CD4-positive, alpha-beta T cell treated with Interleukin-17A for 1 hour (primary cell): ENCODE measurements around the gene SORCS2.

ENCODE experiments used
- DNase-seq: peaks from one replicate; pipeline ENCODE4 v3.0.0-alpha.2; 2020

Gene SORCS2

GRCh38 chr4:7342223-7343080 is 150.1 kb downstream of the SORCS2 start:
- no peak for DNase-seq

GRCh38 chr4:7343081-7343655 is 150.8 kb downstream of the SORCS2 start:
- DNase-seq = no peak

GRCh38 chr4:7343950-7344349 is 151.6 kb downstream of the SORCS2 start:
- no peak for DNase-seq

DNA sequence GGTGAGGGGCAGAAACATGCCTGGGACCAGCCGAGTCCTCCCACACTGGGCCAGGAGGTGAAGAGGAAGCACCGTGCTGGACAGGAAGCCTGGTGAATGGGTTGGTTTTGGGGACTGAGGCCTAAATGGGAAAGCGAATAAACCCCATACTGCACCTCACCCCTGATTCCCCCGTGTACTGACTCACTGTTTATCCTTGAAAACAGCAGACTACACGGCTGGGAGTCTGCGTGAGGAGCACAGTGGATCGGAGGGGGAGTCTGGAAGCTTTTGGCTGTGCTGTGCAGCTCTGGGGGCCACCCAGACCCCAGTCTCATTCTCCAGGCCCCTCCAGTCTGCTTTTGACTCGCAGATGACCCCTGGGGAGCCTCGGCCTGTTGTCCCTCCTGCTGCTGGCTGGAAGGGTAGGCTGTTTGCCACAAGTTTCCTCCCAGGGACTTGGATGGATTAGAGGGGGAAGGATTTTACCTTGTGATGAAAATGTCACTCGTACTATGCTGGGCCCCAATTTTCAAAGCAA is 152.4 kb downstream of the SORCS2 start:
- no peak for DNase-seq

GRCh38 chr4:7347981-7348380 is 155.6 kb downstream of the SORCS2 start:
- DNase-seq = no peak

DNA sequence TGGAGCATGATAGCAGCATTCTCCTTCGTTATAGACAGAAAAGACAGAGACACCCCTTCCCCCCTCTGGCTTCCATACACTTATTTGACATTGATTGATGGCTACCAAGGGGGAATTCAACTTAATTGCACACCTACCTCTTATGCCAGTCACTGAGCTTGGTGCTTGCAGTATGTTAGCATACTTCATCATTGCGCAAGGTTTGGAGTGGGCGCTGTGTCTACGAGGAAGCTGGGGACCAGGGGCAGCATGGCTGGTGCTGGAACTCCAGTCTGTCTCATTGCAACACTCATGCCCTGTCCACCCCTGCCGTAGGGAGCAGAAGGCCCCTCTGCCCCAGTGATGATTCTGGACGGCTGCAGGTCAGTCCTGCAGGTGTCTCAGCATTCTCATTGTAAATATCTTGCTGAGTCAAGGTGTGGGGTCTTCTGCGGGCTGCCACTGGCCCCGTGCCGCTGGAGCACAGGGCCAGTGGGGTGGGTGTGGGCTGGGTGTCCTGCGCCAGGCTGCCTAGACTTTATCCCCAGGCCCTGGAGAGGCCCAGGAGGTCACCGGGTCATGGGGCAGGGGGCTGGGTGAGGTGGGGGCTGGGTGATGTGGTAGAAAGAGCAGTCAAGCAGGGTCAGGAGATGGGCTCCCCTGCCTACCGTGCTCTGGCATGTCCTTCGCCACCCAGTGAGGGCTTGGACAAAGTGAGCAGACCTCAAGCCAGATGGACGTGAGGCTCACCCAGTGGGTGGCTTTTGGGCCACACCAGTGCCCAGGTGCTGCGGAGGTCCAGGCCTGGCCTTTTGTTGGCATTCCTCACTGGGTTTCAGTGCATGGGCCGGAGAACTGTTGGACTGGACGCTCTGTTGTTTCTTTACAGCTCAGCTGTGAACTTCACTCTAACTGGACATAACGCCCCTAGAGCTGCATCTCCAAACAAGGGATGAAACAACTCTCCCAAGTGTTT is 156.9 kb downstream of the SORCS2 start:
- no peak for DNase-seq

- no peak for DNase-seq
Observed at GRCh38 chr4:7350396-7350795, 158.1 kb downstream of the SORCS2 start.

DNA sequence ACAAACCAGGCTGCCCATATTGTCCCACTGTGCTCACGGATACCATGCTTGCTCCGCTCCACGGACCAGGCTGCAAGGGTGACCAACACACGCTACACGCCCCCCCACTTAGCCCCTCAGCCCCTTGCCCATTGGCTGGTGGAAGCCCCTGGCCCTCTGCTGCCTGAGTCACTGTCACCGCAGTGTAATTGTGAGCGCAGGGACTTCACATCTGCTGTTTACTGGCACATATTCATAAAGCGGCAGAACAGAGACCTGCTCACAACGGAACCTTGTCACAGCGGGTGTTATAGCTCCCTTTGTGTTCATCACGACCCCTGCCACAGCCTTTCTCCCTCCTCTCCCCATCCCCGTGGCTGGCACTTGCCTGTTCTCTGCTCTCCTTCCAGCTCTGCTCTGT is 158.7 kb downstream of the SORCS2 start:
- DNase-seq = no peak

DNA sequence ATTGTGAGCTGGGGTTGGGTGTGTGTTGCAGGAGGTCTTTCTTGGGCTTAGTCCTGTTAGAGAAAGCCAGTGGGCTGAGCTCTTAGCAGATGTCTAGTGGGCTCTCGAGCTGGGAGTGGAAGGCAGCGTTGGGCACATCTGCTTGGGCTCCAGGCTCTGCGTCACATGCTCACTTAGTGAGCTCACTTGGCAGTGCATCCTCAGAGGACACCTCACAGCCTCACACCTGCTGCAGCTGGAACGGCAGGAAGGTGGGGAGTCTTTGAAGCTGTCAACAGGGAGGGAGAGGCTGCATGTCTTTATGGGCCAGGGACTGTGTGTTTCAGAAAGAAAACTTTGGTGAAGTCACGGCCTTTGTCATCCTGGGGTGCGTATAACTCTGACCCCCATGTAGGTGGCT is 160.1 kb downstream of the SORCS2 start:
- no peak for DNase-seq

DNA sequence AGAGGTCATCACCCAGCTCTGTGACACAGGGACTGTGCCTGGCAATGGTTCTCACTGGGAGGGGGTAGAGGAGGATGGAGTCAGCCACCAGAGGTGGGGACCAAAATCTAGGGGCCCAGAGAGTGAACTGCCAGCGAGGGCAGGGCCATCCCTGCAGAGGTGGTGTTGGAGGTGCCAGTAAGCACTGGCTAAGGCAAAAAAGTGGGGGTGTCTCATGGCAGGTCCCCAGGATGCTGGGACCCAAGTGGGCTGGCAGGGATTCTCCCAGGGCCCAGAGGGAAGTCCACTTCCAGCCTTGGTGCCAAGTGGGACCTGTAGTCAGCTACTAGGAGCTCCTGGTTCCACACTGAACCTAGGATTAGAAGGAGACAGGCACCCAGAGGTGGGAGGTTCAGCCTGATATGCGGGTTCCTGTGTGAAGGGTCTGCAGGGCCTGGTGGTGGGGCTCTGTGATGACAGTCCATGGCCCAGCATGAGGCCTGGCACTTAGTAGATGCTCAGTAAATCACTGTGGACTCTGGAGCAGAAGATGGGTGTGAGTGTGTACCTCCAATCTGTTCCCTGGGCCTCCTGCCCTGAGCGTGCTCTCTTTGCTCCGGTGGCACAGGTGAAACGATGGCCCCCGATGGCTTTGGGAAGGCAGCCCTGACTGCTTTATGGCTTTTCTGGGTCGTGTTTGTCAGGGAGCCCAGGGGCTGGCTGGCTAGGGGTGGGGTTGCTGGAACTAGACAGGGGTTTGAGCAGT is 160.9 kb downstream of the SORCS2 start:
- DNase-seq = no peak

DNA sequence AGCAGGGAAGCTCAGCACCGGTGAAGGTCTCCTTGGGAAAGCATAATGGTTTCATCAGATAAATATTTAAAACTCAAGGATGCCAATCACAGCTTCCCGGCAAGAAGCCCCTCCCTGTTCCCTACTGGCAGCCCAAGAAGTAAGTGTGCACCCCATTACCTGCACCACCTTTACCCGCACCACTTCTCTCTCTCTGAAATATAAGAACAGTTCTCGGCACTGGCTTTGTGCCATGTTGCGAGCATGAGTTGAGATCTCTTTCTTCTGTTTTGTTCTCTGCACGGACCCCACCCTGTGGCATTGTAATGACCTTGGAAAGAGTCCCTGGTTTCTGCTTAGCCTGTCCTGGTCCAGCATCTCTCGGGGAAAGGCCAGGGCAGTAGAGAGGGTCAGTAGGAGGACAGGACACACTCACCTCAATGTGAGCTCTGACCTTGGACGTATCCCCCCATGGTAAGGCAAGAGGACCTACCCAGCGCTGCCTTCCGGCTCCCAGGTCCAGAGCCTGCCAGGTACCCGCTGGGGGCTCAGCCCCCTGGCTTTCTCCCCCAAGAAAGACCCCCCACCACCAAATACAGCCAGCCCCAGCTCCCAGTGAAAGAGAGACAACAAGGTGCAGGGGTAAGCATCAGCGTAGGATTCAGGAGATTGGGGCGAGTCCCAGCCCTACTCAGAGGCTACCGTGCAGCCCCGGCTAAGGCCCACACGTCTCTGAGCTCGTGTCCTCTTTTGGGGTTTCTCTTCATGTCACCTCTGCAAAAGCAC is 161.7 kb downstream of the SORCS2 start:
- DNase-seq = no peak

DNA sequence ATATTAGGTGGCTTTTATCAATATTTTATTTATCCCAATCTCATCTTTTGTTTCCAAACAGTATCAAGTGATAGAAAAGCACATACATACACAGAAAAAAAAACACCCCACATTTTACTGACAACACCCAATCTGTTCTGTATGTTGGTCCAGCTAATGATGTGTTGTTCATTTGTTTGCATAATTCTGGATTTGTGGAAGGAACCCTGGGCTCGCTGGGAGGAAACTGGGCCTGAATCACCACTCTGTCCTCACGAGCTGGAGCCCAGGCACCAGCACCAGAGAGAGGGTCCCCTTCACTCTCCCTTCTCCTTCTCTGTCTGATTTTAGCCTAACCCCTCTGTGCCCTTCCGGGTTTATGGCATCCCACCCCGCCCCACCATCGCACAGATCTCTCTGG is 162.6 kb downstream of the SORCS2 start:
- DNase-seq = no peak

DNA sequence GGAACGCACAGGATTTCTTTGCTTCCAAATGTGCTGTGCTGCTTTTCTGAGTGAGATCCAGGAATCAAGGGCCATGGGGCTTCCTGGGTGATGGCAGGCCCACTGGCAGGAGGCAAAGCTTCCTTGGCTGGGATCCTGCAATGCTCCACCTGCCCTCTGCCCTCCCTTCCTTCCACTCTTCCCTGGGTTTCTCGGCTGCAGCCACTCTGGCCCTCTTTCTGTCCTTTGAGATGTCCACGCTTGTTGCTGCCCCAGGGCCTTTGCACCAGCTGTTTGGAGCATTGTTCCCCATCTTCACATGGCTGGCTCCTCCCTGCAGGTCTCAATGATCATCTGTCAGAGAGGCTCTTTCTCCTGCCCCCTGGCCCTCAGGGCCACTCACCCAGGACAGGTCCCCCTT is 163.5 kb downstream of the SORCS2 start:
- DNase-seq = no peak

DNA sequence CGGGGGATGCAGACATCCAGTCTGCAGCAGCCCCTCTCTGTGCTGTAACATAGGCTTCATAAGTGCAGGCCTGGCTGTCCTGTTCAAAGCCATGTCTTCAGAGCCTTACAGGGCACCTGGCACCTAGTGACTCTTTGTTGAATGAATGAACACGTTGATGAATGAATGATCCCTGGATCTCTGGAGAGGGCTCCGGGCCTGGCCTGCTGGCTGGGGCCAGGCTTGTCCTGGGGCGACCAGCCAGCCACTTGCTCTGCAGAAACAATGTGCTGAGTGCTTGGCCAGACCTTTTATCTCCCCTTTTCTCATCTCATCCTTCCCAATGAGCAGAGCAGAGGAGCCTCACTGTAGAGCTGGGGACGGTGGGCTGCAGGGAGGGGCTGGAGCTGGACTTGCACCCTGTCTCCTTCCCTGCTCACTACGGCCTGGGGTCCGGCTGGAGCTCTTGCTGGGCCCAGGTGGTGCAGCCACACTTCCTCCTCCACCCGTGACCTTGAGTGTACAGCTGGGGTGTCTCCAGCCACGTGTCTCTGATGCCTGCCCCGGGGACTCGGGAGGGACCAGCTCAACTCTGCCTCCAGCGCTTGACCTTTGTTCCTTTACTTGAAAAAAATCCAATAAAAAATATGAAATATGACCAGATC is 164.5 kb downstream of the SORCS2 start:
- no peak for DNase-seq

DNA sequence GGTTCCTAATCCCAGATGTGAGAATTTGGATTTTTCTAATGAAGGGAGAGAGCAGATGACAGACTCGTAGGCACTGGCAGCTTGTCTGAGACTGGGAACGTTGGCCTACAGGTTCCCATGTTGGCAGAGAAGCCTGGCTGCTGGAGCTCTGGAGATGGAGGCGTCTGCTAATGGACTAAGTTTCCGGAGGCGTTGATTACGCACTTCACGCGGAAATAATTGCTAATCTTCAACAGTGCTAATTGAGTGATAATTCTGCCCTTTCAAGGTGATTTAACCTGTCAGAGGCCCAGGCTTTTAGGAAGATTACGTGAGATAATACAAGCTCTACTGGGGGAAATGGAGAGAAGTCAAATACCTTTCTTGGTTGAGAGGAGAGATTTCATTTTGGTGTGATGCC is 165.0 kb downstream of the SORCS2 start:
- no peak for DNase-seq

DNA sequence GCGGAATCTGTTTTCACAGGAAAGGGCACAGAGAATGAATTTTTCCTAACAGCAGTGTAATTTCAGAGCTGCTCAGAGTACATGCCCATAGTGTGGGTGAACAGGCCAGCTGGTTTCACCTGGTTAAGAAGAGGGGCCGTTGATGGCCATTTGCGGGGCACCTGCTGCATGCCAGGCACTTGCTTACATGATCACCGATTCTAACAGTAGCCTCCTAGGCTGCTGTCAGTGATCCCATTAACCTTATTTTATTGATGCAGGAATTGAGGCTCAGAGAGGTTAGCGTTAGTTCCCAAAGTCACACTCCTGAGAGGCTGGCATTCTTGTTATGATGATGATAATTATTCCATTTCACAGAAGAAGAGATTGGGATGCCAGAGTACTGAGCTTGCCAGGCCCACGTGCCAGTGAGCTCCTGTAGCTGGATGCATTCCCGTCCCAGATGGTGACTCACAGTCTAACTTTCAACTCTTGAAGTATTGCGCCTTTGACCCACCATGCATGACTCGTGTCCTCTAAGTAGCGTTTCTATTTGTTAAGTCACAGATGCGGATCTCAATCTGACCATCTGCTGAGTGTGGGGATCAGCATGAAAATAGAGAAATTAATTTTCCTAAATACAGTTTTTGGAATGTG is 165.9 kb downstream of the SORCS2 start:
- no peak for DNase-seq

DNA sequence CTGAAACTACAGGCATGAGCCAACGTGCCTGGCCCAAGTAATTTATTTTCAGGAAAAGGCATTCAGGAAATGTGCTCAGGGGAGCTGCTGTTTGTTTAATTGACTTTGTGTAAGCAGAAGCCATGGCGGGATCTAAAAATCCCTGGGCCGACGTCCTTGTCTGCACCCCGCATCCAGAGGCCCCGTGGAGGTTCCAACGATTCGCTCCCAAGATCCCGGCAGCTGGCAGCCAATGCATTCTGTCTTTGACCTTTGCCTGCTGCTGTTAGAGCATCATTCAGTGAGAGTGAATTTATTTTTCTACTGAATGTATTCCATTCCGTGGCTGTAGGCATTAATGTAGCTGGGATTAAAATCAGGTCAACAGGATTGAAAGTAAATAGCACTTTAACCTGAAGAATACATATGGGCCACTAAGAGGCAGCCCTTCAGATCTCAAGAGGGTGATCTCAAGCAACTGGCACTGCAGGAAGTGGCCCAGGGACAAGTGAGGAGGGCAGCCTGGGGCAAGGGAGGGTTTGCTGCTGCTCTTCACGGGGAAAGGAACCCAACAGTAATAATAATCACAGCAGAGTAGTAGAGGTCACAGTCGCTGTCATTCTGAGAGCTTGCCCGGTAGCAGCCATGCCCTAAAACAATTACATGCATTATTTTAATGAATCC is 167.2 kb downstream of the SORCS2 start:
- no peak for DNase-seq

GRCh38 chr4:7360806-7361205 is 168.5 kb downstream of the SORCS2 start:
- no peak for DNase-seq

DNA sequence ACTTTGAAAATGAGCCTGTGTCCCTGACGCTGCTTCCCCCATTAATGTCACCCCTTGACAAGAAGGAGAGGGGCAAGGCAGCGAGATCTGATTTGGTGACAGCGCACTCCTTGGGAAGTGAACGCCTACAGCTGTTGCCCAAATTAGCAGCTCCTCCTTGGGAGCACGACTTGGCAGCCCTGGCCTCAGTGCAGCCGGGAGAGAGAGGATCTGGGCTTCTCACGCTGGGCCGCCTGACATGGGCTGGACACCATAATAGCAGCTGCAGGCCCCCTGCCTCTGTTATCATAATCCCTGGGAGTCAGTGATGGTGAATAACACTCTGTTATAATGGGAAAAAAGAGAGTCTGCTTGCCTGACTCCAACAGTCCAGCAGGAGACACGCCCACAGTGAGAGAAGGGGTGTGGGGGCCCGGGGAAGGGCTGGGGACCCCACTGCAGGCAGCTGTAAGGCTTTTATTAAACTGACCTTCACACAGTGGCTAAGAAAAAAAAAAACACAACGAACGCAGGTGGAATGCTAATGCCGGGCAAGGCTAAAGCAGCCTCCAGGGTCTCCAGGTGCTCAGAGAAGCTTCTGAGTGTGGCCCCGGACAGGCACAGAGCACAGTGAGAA is 169.1 kb downstream of the SORCS2 start:
- DNase-seq = no peak

DNA sequence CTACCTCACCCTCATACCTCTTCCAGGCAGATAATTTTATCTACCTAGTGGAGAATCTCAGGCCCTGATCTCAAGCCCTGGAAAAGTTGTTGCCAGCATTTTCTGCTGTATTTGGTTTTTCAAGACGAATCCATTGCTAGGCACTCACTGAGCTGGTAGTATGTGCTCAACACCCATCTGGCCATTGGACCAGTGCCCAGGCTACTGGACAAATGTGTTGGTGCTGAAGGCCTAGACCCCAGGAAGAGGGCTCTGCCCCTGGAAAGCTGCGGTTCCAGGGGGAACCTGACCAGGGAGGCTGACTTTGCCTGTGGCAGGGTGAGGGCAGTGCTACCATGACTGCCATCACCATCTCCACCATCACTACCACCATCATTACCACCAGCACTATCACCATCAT is 170.0 kb downstream of the SORCS2 start:
- DNase-seq = no peak
